ENCODE results near the gene PCNP. TPM values are rescaled to one million over a fixed set of nuclear protein-coding genes. Genes with fewer than 3 reads are reported as not detected.
A peak's percentile ranks its signal among the peaks of the same experiment; 100 is the strongest.

PCNP gene
- total and polyA plus RNA-seq, 9 of the 15 experiments (the other 6 are each of a cell fraction or from before 2014, with no cell fraction given) = 54.3 to 170 (median 150) TPM

DNA sequence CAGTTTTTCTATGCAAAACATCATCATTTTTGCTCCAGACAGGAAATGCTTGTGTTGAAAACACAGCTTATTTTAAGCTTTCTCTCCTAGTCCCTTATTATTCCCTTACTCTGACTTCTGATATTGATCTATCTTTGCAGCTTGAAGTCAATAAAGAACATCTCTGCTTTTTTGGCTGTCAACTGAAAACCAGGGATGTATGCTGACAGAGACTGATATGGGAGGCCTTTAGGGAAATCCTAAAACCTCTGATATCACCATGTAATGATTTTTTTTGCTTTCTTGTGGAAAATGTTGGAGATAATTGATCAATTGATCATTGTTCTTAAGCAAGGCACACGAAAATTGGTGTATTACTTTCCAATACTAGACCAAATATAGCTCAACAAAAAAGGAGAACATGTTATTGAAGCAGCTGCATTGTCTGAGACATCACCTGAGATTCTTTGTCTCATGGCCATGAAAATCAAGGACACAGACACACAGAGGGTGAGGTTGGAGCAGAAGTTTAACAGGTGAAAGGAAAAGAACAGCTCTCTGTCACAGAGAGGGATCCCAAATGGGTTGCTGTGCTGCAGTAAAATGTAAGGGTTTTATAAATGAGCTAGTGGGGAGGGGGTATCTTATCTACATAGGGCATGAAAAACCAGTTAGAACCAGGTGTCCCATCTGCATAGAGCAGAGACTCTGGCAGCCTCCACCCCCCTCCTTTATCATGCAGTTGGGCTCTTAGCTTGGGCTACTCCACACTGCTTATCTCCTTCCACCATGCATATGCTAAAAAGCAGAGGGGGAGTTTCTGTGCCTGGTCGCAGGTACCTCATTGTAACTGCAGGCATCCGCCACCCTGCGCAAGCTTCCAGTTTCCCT is 43.9 kb upstream of the PCNP start (continued):
- peak; percentile 31; the same call in 1 of the 2 replicates for TF ChIP-seq ELF4 (CRISPR knock-in tag; IDR thresholded peaks at IDR 0.05)
- TF ChIP-seq ATF6 (CRISPR knock-in tag; IDR thresholded peaks at IDR 0.05) = no peak
- TF ChIP-seq FOXO4 (CRISPR knock-in tag; IDR thresholded peaks at IDR 0.05) = no peak
- TF ChIP-seq ZBTB17 (CRISPR knock-in tag; IDR thresholded peaks at IDR 0.05) = 0 out of 2 replicates have a peak, but pooled peaks have one; percentile 42
- TF ChIP-seq FOXP4 (CRISPR knock-in tag; IDR thresholded peaks at IDR 0.05; ENCODE audit: borderline replicate concordance) = no peak
- no peak for TF ChIP-seq NR2F6 (CRISPR knock-in tag; IDR thresholded peaks at IDR 0.05)
- 0 out of 2 replicates have a peak, but pooled peaks have one; percentile 47 for TF ChIP-seq CBX1 (IDR thresholded peaks at IDR 0.05; ENCODE audit: low read depth)
- no peak for TF ChIP-seq ESRRA (IDR thresholded peaks at IDR 0.05; ENCODE audit: borderline replicate concordance, low read depth)
- TF ChIP-seq SMARCA5 (IDR thresholded peaks at IDR 0.05) = no peak; the same call in 1 of the 2 replicates
- TF ChIP-seq AFF4 (CRISPR knock-in tag; IDR thresholded peaks at IDR 0.05) = no peak
- no peak for TF ChIP-seq ZNF408 (CRISPR knock-in tag; IDR thresholded peaks at IDR 0.05; ENCODE audit: low read depth)
- TF ChIP-seq DIDO1 (tag; IDR thresholded peaks at IDR 0.05; ENCODE audit: low read depth) = no peak
- TF ChIP-seq, protein P1, sequence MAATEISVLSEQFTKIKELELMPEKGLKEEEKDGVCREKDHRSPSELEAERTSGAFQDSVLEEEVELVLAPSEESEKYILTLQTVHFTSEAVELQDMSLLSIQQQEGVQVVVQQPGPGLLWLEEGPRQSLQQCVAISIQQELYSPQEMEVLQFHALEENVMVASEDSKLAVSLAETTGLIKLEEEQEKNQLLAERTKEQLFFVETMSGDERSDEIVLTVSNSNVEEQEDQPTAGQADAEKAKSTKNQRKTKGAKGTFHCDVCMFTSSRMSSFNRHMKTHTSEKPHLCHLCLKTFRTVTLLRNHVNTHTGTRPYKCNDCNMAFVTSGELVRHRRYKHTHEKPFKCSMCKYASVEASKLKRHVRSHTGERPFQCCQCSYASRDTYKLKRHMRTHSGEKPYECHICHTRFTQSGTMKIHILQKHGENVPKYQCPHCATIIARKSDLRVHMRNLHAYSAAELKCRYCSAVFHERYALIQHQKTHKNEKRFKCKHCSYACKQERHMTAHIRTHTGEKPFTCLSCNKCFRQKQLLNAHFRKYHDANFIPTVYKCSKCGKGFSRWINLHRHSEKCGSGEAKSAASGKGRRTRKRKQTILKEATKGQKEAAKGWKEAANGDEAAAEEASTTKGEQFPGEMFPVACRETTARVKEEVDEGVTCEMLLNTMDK (IDR thresholded peaks at IDR 0.05; ENCODE audit: borderline replicate concordance, insufficient read depth, low read depth, low read length, poor library complexity, severe bottlenecking) = no peak
- no peak for TF ChIP-seq L3MBTL2 (IDR thresholded peaks at IDR 0.05)
- TF ChIP-seq FOXK1 (CRISPR knock-in tag; IDR thresholded peaks at IDR 0.05; ENCODE audit: borderline replicate concordance) = no peak

All from K562 (cell line).